HG02970 (cell line): ENCODE data around the gene SMYD5.
"Not testable (repeated sequence)": the region's sequence is repeated elsewhere in the genome, so short reads cannot be mapped to it uniquely, and the experiment has no call there.

Experiments
- ATAC-seq: cut with Tn5 transposase; IDR thresholded peaks from one replicate; pipeline ENCODE4 v1.9.1; 2021; ENCODE audit warnings: mild to moderate bottlenecking, moderate library complexity, moderate number of reproducible peaks; ENCODE audit not compliant: unreplicated experiment, low FRiP score

SMYD5 gene

GRCh38 chr2:73257425-73258125, 43.5 kb downstream of the SMYD5 start:
- no peak for ATAC-seq

GRCh38 chr2:73258186-73258912, 44.3 kb downstream of the SMYD5 start:
- ATAC-seq = no peak

- no peak for ATAC-seq
Measured at GRCh38 chr2:73258913-73259215, 44.8 kb downstream of the SMYD5 start.

GRCh38 chr2:73259276-73259675, 45.2 kb downstream of the SMYD5 start:
- no peak for ATAC-seq

GRCh38 chr2:73259704-73260337, 45.8 kb downstream of the SMYD5 start:
- no peak for ATAC-seq

- ATAC-seq = no peak
Measured at GRCh38 chr2:73260338-73260984, 46.4 kb downstream of the SMYD5 start.

- ATAC-seq = no peak
Measured at GRCh38 chr2:73262108-73262651, 48.1 kb downstream of the SMYD5 start.

GRCh38 chr2:73262691-73263429, 48.8 kb downstream of the SMYD5 start:
- not testable (repeated sequence) for ATAC-seq

GRCh38 chr2:73263540-73264331, 49.7 kb downstream of the SMYD5 start:
- ATAC-seq = no peak

- no peak for ATAC-seq
Measured at GRCh38 chr2:73264332-73264606, 50.2 kb downstream of the SMYD5 start.

- ATAC-seq = no peak
Measured at GRCh38 chr2:73264783-73265182, 50.7 kb downstream of the SMYD5 start.

- no peak for ATAC-seq
Measured at GRCh38 chr2:73265298-73266060, 51.4 kb downstream of the SMYD5 start.

GRCh38 chr2:73266061-73266901, 52.2 kb downstream of the SMYD5 start:
- no peak for ATAC-seq

GRCh38 chr2:73267008-73267407, 53.0 kb downstream of the SMYD5 start:
- no peak for ATAC-seq

- no peak for ATAC-seq
Measured at GRCh38 chr2:73268366-73268829, 54.4 kb downstream of the SMYD5 start.

GRCh38 chr2:73268830-73269685, 55.0 kb downstream of the SMYD5 start:
- ATAC-seq = no peak
